NCI-H510A (cell line): ENCODE measurements around the gene ZNF830.
"Not testable (repeated sequence)": the region's sequence is repeated elsewhere in the genome, so short reads cannot be mapped to it uniquely, and the experiment has no call there.

ENCODE experiments used
- DNase-seq: peaks from one replicate; lab custom pipeline; 2025; lab: John Stamatoyannopoulos, UW

Gene ZNF830

GRCh38 chr17:34990921-34991365 lies 29.6 kb downstream of the ZNF830 start:
- DNase-seq, result no peak

DNA sequence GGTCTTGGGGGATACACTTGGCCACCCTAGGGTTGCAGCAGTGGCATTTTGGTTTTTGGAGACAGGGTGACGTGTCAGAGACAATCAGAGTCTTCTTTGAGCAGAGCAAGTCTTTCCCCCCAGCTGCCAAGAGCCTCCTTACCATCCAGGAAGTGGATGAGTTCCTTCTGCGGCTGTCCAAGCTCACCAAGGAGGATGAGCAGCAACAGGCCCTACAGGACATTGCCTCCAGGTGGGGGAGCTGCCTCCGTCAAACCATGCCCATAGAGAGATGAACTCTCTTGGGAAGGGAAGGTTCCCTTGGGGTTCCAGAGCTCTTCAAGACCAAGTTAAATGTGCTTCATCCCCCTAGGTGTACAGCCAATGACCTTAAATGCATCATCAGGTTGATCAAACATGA lies 30.3 kb downstream of the ZNF830 start:
- no peak for DNase-seq

DNA sequence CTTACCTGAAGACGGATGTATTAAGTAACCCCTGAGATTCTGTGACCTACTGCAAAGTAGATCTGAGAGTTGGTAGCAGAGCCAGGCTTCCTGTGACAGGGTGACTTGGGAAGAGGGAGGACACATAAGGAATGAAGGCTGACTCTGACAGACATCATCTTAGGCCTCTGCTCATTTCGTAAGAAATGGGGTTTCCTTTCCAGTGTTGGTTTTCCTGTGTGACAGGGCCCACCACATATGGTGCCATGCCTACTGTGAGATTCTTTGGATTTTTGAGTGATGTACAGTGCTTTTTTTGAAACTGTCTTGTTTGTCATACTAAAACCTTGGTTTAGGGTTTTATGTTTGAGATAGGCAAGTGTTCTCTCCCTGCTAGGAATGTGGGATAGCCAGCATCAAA lies 31.7 kb downstream of the ZNF830 start:
- no peak for DNase-seq

- DNase-seq, result no peak
Measured at GRCh38 chr17:34996422-34997285, 35.3 kb downstream of the ZNF830 start.

- no peak for DNase-seq
Measured at GRCh38 chr17:34997355-34997862, 36.1 kb downstream of the ZNF830 start.

DNA sequence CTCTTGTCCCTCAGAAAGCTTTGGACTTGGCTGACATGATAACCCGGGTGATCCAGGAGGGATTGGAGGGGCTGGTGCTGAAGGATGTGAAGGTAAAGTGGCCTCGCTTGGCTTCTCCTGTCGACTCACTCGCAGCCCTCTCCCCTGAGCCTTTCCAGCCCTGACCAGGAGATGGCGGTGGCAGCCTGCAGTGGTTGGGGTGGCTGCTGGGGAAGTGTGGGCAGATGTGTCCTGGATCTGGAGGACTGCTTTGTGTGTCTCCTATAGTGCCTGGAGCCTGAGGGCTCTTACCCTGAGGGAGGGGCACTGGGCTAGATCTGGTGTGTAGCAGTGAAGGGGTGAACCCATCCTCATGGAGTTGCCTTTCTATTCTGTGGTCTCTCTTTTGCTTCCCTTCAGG lies 36.9 kb downstream of the ZNF830 start:
- DNase-seq, result peak; percentile 12

- DNase-seq, result no peak
Measured at GRCh38 chr17:34999456-34999855, 38.1 kb downstream of the ZNF830 start.

DNA sequence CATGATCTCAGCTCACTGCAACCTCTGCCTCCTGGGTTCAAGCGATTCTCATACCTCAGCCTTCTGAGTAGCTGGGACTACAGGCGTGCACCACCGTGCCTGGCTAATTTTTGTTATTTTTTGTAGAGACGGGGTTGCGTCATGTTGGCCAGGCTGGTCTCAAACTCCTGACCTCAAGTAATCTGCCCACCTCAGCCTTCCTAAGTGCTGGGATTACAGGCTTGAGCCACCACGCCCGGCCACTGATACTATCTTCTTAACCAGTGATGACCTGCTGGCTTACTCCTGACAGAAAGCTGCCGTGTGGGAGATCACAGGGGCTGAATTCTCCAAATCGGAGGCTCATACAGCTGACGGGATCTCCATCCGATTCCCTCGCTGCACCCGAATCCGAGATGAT lies 39.6 kb downstream of the ZNF830 start:
- DNase-seq, result not testable (repeated sequence)

- no peak for DNase-seq
Measured at GRCh38 chr17:35001549-35001948, 40.2 kb downstream of the ZNF830 start.

- no peak for DNase-seq
Measured at GRCh38 chr17:35002876-35003551, 41.7 kb downstream of the ZNF830 start.

DNA sequence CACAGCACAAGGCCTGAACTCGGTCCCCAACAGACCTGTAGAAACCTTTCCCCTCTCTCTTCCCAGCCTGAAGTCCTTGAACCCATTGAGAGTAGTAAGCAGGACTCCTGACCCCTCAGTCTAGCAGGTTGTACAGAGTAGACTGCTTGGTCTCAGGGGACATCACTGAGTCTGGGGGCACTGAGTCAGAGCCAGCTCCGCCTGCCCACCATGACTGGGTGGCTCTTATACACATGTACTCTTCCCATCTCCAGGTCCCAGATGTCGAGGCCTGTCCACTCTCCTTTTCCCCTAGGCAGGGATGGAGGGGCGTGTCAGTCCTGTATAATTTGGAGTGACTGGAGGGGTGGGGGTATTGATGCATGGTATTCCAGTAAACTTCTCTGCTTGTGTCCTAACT lies 42.4 kb downstream of the ZNF830 start:
- no peak for DNase-seq

GRCh38 chr17:35006345-35006744 lies 45.0 kb downstream of the ZNF830 start:
- no peak for DNase-seq

GRCh38 chr17:35006961-35007360 lies 45.6 kb downstream of the ZNF830 start:
- DNase-seq, result no peak

DNA sequence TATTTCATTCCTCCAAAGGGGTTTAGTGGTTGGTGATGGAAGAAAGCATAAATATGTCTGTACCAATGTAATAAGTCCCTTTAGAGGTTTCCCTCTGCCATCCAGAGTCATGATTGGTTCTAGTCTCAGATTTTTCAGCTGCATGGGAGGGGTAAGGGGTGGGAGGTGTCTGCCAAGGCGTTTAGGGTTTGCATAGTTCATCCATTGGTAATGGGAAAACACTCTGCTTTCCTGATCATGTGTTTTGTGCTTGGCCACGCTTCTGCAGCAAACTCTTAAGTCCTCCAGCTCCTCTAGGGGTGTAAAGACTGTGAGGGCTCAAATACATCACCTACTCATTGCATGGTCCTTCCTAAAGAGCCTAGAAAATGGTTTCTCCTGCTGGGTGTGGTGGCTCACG lies 48.8 kb downstream of the ZNF830 start:
- no peak for DNase-seq

DNA sequence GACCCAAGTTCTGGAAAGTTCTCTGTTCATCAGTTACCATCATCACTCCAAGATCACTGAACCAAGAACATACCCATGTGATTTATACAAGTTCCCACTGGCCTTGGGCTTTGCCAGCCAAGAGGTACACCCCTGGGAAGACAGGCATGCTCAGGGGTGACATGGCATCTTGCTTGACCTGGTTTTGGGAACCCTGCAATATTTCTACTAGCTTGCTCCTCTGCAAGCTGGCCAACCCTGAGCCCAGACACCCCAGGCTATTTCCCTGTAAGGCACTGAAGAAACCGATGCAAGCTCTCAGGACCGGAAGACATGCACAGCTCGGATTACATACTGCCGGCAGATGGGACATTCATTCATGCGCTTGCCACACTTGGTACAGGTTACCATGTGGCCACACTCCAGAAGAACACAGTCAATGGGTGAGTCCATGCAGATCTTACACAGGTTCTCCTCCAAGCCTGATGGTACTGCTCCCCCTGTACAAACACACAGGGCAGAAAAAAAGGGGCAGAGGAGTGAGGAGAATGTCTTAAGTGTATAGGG lies 50.4 kb downstream of the ZNF830 start:
- peak; percentile 15 for DNase-seq
